ENCODE measurements around the gene NUDT16L1.

NUDT16L1 gene

GRCh38 chr16:4675864-4676786, 17.2 kb upstream of the NUDT16L1 start:
- Histone ChIP-seq H3K9ac (ENCODE audit: low read depth, low read length, poor library complexity, severe bottlenecking) (peak overlapping the region; percentile 63), H3K4me2 (ENCODE audit: low read depth, low read length, poor library complexity, severe bottlenecking) (peak overlapping the region; percentile 71), H3K4me3 (ENCODE audit: low read length, poor library complexity, severe bottlenecking) (peak overlapping the region; percentile 34), H3K4me1 (ENCODE audit: insufficient read depth, low read length, poor library complexity, severe bottlenecking) (peaks cover 13% of the 10 kb centered on the region), H3F3A (ENCODE audit: low read depth) (no peaks in the 10 kb centered on the region), H3K9me3 (ENCODE audit: insufficient read depth, low read depth, low read length) (no peaks in the 10 kb centered on the region), H3K9me2 (replicated peaks; ENCODE audit: low read depth, low read length) (no peaks in the 10 kb centered on the region), H3K36me3 (ENCODE audit: insufficient read depth, low read length) (no peaks in the 10 kb centered on the region), H2AFZ (ENCODE audit: low read length) (no peak overlapping the region), H4K20me1 (ENCODE audit: insufficient read depth, low read length, poor library complexity, severe bottlenecking) (no peaks in the 10 kb centered on the region), H3K79me2 (ENCODE audit: insufficient read depth, low read length) (no peaks in the 10 kb centered on the region), H3K27me3 (ENCODE audit: insufficient read depth, low read length, poor library complexity, severe bottlenecking) (no peaks in the 10 kb centered on the region)
- TF ChIP-seq EZH2phosphoT487 (IDR thresholded peaks at IDR 0.05; ENCODE audit: borderline replicate concordance) = no peak
- no peak for TF ChIP-seq CTCF (conservative IDR thresholded peaks at IDR 0.05; ENCODE audit: low read length)

- Histone ChIP-seq H2AFZ (ENCODE audit: low read length) (no peak overlapping the region), H3K79me2 (ENCODE audit: insufficient read depth, low read length) (no peaks in the 10 kb centered on the region), H3F3A (ENCODE audit: low read depth) (no peaks in the 10 kb centered on the region), H3K9ac (ENCODE audit: low read depth, low read length, poor library complexity, severe bottlenecking) (peak overlapping the region; percentile 63), H3K36me3 (ENCODE audit: insufficient read depth, low read length) (no peaks in the 10 kb centered on the region), H3K9me3 (ENCODE audit: insufficient read depth, low read depth, low read length) (no peaks in the 10 kb centered on the region), H4K20me1 (ENCODE audit: insufficient read depth, low read length, poor library complexity, severe bottlenecking) (no peaks in the 10 kb centered on the region), H3K4me1 (ENCODE audit: insufficient read depth, low read length, poor library complexity, severe bottlenecking) (peaks cover 13% of the 10 kb centered on the region), H3K9me2 (replicated peaks; ENCODE audit: low read depth, low read length) (no peaks in the 10 kb centered on the region), H3K4me2 (ENCODE audit: low read depth, low read length, poor library complexity, severe bottlenecking) (peak overlapping the region; percentile 71), H3K27me3 (ENCODE audit: insufficient read depth, low read length, poor library complexity, severe bottlenecking) (no peaks in the 10 kb centered on the region), H3K4me3 (ENCODE audit: low read length, poor library complexity, severe bottlenecking) (peak overlapping the region; percentile 34)
- no peak for TF ChIP-seq EZH2phosphoT487 (IDR thresholded peaks at IDR 0.05; ENCODE audit: borderline replicate concordance)
- no peak for TF ChIP-seq CTCF (conservative IDR thresholded peaks at IDR 0.05; ENCODE audit: low read length)
Observed at GRCh38 chr16:4676831-4677230, 16.5 kb upstream of the NUDT16L1 start.

- no peak overlapping the region for H2AFZ ChIP-seq (ENCODE audit: low read length)
- no peaks in the 10 kb centered on the region for H3F3A ChIP-seq (ENCODE audit: low read depth)
- H3K79me2 ChIP-seq (ENCODE audit: insufficient read depth, low read length) = no peaks in the 10 kb centered on the region
- H3K9me2 ChIP-seq (replicated peaks; ENCODE audit: low read depth, low read length) = no peaks in the 10 kb centered on the region
- H3K4me1 ChIP-seq (ENCODE audit: insufficient read depth, low read length, poor library complexity, severe bottlenecking) = peaks cover 13% of the 10 kb centered on the region
- H3K27me3 ChIP-seq (ENCODE audit: insufficient read depth, low read length, poor library complexity, severe bottlenecking) = no peaks in the 10 kb centered on the region
- H3K9me3 ChIP-seq (ENCODE audit: insufficient read depth, low read depth, low read length) = no peaks in the 10 kb centered on the region
- no peak for TF ChIP-seq CTCF (conservative IDR thresholded peaks at IDR 0.05; ENCODE audit: low read length)
- no peak for TF ChIP-seq EZH2phosphoT487 (IDR thresholded peaks at IDR 0.05; ENCODE audit: borderline replicate concordance)
- no peak overlapping the region for H3K4me2 ChIP-seq (ENCODE audit: low read depth, low read length, poor library complexity, severe bottlenecking)
- H4K20me1 ChIP-seq (ENCODE audit: insufficient read depth, low read length, poor library complexity, severe bottlenecking) = no peaks in the 10 kb centered on the region
- H3K36me3 ChIP-seq (ENCODE audit: insufficient read depth, low read length) = no peaks in the 10 kb centered on the region
- H3K9ac ChIP-seq (ENCODE audit: low read depth, low read length, poor library complexity, severe bottlenecking) = no peak overlapping the region
- H3K4me3 ChIP-seq (ENCODE audit: low read length, poor library complexity, severe bottlenecking) = no peak overlapping the region
Observed at GRCh38 chr16:4677390-4677789, 16.0 kb upstream of the NUDT16L1 start.
